ENCODE results near the gene PHC3. TPM values are rescaled to one million over a fixed set of nuclear protein-coding genes. Genes with fewer than 3 reads are reported as not detected.

The PHC3 gene
- total RNA-seq, 6 donors from 2014 or later = 50.7 to 182 (median 76.3) TPM

- WGBS, 2 donors = 71 to 77% methylated on average over 4 of the region's 4 CpGs
- DNase-seq (no peak), ATAC-seq (ENCODE audit: low FRiP score in 2 of 2) (no peak)
- no peaks in the 10 kb centered on the region for H3K4me1 ChIP-seq
- TF ChIP-seq POLR2AphosphoS5 (IDR thresholded peaks at IDR 0.05) (no peak), EP300 (IDR thresholded peaks at IDR 0.05) (no peak), POLR2A (IDR thresholded peaks at IDR 0.05) (no peak), CTCF (IDR thresholded peaks at IDR 0.05) (no peak)
- no peaks in the 10 kb centered on the region for H3K9me3 ChIP-seq
- H3K36me3 ChIP-seq = peaks cover 9 to 82% (median 29%) of the 10 kb centered on the region in 4 donors
- no peaks in the 10 kb centered on the region for H3K27me3 ChIP-seq
- no peak overlapping the region for H3K27ac ChIP-seq
- no peak overlapping the region for H3K4me3 ChIP-seq
Measured at GRCh38 chr3:170095771-170096170, 85.8 kb downstream of the PHC3 start.

GRCh38 chr3:170092907-170093306 lies 88.6 kb downstream of the PHC3 start:
- Histone ChIP-seq H3K4me1 (no peaks in the 10 kb centered on the region), H3K4me3 (no peak overlapping the region), H3K36me3 (peaks cover 5 to 71% (median 18%) of the 10 kb centered on the region in 4 donors), H3K27me3 (no peaks in the 10 kb centered on the region), H3K27ac (no peak overlapping the region), H3K9me3 (no peaks in the 10 kb centered on the region)
- DNase-seq (no peak), ATAC-seq (ENCODE audit: low FRiP score in 2 of 2) (no peak)
- WGBS, 2 donors = 96 to 98% methylated on average over 3 of the region's 3 CpGs
- no peak for TF ChIP-seq CTCF (IDR thresholded peaks at IDR 0.05)
- TF ChIP-seq POLR2AphosphoS5 (IDR thresholded peaks at IDR 0.05) = no peak
- TF ChIP-seq POLR2A (IDR thresholded peaks at IDR 0.05) = no peak
- TF ChIP-seq EP300 (IDR thresholded peaks at IDR 0.05) = no peak

- no peak overlapping the region for H3K27ac ChIP-seq
- no peak for ATAC-seq (ENCODE audit: low FRiP score in 2 of 2)
- DNase-seq = no peak
- H3K27me3 ChIP-seq = no peaks in the 10 kb centered on the region
- H3K4me3 ChIP-seq = no peak overlapping the region
- TF ChIP-seq EP300 (IDR thresholded peaks at IDR 0.05) = no peak
- no peak for TF ChIP-seq POLR2AphosphoS5 (IDR thresholded peaks at IDR 0.05)
- no peak for TF ChIP-seq CTCF (IDR thresholded peaks at IDR 0.05)
- TF ChIP-seq POLR2A (IDR thresholded peaks at IDR 0.05) = no peak
- H3K9me3 ChIP-seq = no peaks in the 10 kb centered on the region
- no peaks in the 10 kb centered on the region for H3K4me1 ChIP-seq
- peaks cover 0 to 67% (median 10%) of the 10 kb centered on the region in 4 donors for H3K36me3 ChIP-seq
Measured at GRCh38 chr3:170090601-170090981, 90.9 kb downstream of the PHC3 start.

GRCh38 chr3:170089862-170090600 lies 91.5 kb downstream of the PHC3 start:
- H3K4me1 ChIP-seq = no peaks in the 10 kb centered on the region
- H3K9me3 ChIP-seq = no peaks in the 10 kb centered on the region
- no peak overlapping the region for H3K27ac ChIP-seq
- 62 to 67% methylated on average over 3 of the region's 3 CpGs for WGBS, 2 donors
- TF ChIP-seq POLR2AphosphoS5 (IDR thresholded peaks at IDR 0.05) (no peak), POLR2A (IDR thresholded peaks at IDR 0.05) (no peak), EP300 (IDR thresholded peaks at IDR 0.05) (no peak)
- DNase-seq = no peak
- H3K4me3 ChIP-seq = no peak overlapping the region
- no peaks in the 10 kb centered on the region for H3K27me3 ChIP-seq
- no peak for ATAC-seq (ENCODE audit: low FRiP score in 2 of 2)
- peaks cover 0 to 67% (median 8%) of the 10 kb centered on the region in 4 donors for H3K36me3 ChIP-seq

GRCh38 chr3:170085396-170085795 lies 96.1 kb downstream of the PHC3 start:
- no peak for DNase-seq
- WGBS, 2 donors = 91 to 96% methylated on average over 6 of the region's 6 CpGs
- H3K27ac ChIP-seq = no peak overlapping the region
- TF ChIP-seq POLR2A (IDR thresholded peaks at IDR 0.05) (no peak), CTCF (IDR thresholded peaks at IDR 0.05) (no peak), POLR2AphosphoS5 (IDR thresholded peaks at IDR 0.05) (no peak), EP300 (IDR thresholded peaks at IDR 0.05) (no peak)
- H3K4me3 ChIP-seq = no peak overlapping the region
- no peaks in the 10 kb centered on the region for H3K27me3 ChIP-seq
- no peaks in the 10 kb centered on the region for H3K9me3 ChIP-seq
- no peaks in the 10 kb centered on the region for H3K4me1 ChIP-seq
- H3K36me3 ChIP-seq = peaks cover 0 to 55% (median 12%) of the 10 kb centered on the region in 4 donors
- no peak for ATAC-seq (ENCODE audit: low FRiP score in 2 of 2)
